GM12878 (cell line): ENCODE results near the gene KAT2B. TPM values are rescaled to one million over a fixed set of nuclear protein-coding genes. Genes with fewer than 3 reads are reported as not detected.

ENCODE experiments used
- ATAC-seq: fragments of 200-7000 bp; cut with Tn5 transposase; 3 replicates; pipeline ENCODE4 v1.9.1; 2020; ENCODE audit warnings: mild to moderate bottlenecking, moderate library complexity
- BruUV-seq: library from RNA; stranded (reverse); fragments of 400-500 nt; replicated peaks from 2 replicates; lab custom pipeline; 2021; lab: Mats Ljungman, UMichigan
- CTCF ChIA-PET: fragments of 300-600 bp; sonication (Branson Sonifier 250); formaldehyde crosslinking; extraction: SDS; loops from one replicate; lab custom pipeline; 2021; ENCODE audit warnings: inconsistent platforms; lab: Yijun Ruan, JAX
- POLR2A ChIA-PET: fragments of 350-600 bp; formaldehyde crosslinking; extraction: SDS; loops from one replicate; lab custom pipeline; 2021; ENCODE audit warnings: inconsistent platforms; lab: Charles Lee
- RAD21 ChIA-PET: fragments of 300-600 bp; sonication (Branson Sonifier 250); formaldehyde crosslinking; loops from one replicate; lab custom pipeline; 2023; ENCODE audit warnings: antibody characterized with exemption; ENCODE audit not compliant: unreplicated experiment; lab: Charles Lee
- SMC1A ChIA-PET: fragments of 300-600 bp; sonication (Branson Sonifier 250); formaldehyde crosslinking; loops from one replicate; lab custom pipeline; 2023; ENCODE audit not compliant: unreplicated experiment, uncharacterized antibody; lab: Charles Lee
- DNase-seq: peaks from one replicate; pipeline ENCODE4 v3.0.0-alpha.2; 2011; ENCODE audit warnings: low read depth, low spot score
- FAIRE-seq: peaks from 3 replicates; lab custom pipeline; 2011; peaks lifted over from hg19 to GRCh38; lab: Jason Lieb, UNC
- H2AFZ ChIP-seq: 2 replicates; pipeline ENCODE4 v1.6.0; 2011; ENCODE audit warnings: low read depth, low read length, control low read depth; ENCODE audit not compliant: control insufficient read depth
- H3K27ac ChIP-seq: 2 replicates; pipeline ENCODE4 v1.5.1; 2011; ENCODE audit warnings: control low read depth; ENCODE audit not compliant: control insufficient read depth, insufficient read depth
- H3K27me3 ChIP-seq, 2 experiments: replicated peaks in 1 of 2; 2 replicates each; pipeline versions ENCODE4 v1.6.0 to v1.6.1; 2011; ENCODE audit warnings: low read length in 1 of 2; ENCODE audit not compliant: control insufficient read depth in 2 of 2, insufficient read depth in 2 of 2
- H3K36me3 ChIP-seq, 2 experiments: 2 replicates each; pipeline ENCODE4 v1.5.1; 2011; ENCODE audit warnings: low read length in 1 of 2; ENCODE audit not compliant: control insufficient read depth in 2 of 2, insufficient read depth in 2 of 2
- H3K4me1 ChIP-seq: 2 replicates; pipeline ENCODE4 v1.6.1; 2011; ENCODE audit warnings: mild to moderate bottlenecking, low read length, moderate library complexity, mixed read lengths; ENCODE audit not compliant: control insufficient read depth, insufficient read depth
- H3K4me2 ChIP-seq: 2 replicates; pipeline ENCODE4 v1.6.0; 2011; ENCODE audit warnings: control low read depth; ENCODE audit not compliant: control insufficient read depth, insufficient read depth
- H3K4me3 ChIP-seq: fragments of 200-600 bp; sonication (generic); 2 replicates; pipeline ENCODE4 v1.5.1; 2016
- H3K79me2 ChIP-seq: 2 replicates; pipeline ENCODE4 v1.6.0; 2011; ENCODE audit warnings: low read length; ENCODE audit not compliant: control insufficient read depth, insufficient read depth
- H3K9ac ChIP-seq: 2 replicates; pipeline ENCODE4 v1.8.0; 2011; ENCODE audit warnings: low read length, control low read depth, mixed read lengths; ENCODE audit not compliant: control insufficient read depth, insufficient read depth
- H3K9me3 ChIP-seq: replicated peaks from 3 replicates; pipeline ENCODE4 v1.5.1; 2011; ENCODE audit warnings: mild to moderate bottlenecking, low read length; ENCODE audit not compliant: control insufficient read depth, insufficient read depth
- H4K20me1 ChIP-seq: 2 replicates; pipeline ENCODE4 v1.6.0; 2011; ENCODE audit not compliant: control insufficient read depth, insufficient read depth
- BCLAF1 ChIP-seq: fragments of 450-650 bp; IDR thresholded peaks from 2 replicates; pipeline ENCODE4 v1.6.1; 2017; ENCODE audit warnings: antibody characterized with exemption, mild to moderate bottlenecking, moderate library complexity
- CREM ChIP-seq: IDR thresholded peaks from 2 replicates; pipeline ENCODE4 v1.6.1; 2014; ENCODE audit warnings: antibody characterized with exemption, low read depth
- ELK1 ChIP-seq: IDR thresholded peaks from 2 replicates; pipeline ENCODE4 v1.6.1; 2012; ENCODE audit warnings: low read depth, low read length, improper control_type of control experiment
- GABPA ChIP-seq: IDR thresholded peaks from 2 replicates; pipeline ENCODE4 v1.6.1; 2014; ENCODE audit warnings: antibody characterized with exemption, low read depth, mild to moderate bottlenecking, inconsistent platforms
- IRF4 ChIP-seq: IDR thresholded peaks from 2 replicates; pipeline ENCODE4 v1.6.1; 2011; ENCODE audit warnings: low read depth, low read length
- KDM1A ChIP-seq: fragments of 200-600 bp; sonication (generic); IDR thresholded peaks from 2 replicates; pipeline ENCODE4 v1.6.1; 2016; ENCODE audit warnings: borderline replicate concordance
- MTA2 ChIP-seq: fragments of 450-650 bp; IDR thresholded peaks from 2 replicates; pipeline ENCODE4 v1.6.1; 2016; ENCODE audit warnings: low read depth, mild to moderate bottlenecking, moderate library complexity
- NFIC ChIP-seq: IDR thresholded peaks from 2 replicates; pipeline ENCODE4 v1.6.1; 2012; ENCODE audit warnings: low read depth, mild to moderate bottlenecking, inconsistent platforms, low read length, moderate library complexity
- NFXL1 ChIP-seq: fragments of 450-650 bp; IDR thresholded peaks from 2 replicates; pipeline ENCODE4 v1.6.1; 2017; ENCODE audit warnings: antibody characterized with exemption, mild to moderate bottlenecking, borderline replicate concordance
- NFYA ChIP-seq: IDR thresholded peaks from 2 replicates; pipeline ENCODE4 v1.6.1; 2011; ENCODE audit warnings: low read depth, mild to moderate bottlenecking, low read length, improper control_type of control experiment, borderline replicate concordance
- NKRF ChIP-seq: fragments of 450-650 bp; conservative IDR thresholded peaks from 2 replicates; pipeline ENCODE4 v1.6.1; 2017; ENCODE audit warnings: mild to moderate bottlenecking, moderate library complexity
- PAX5 ChIP-seq: IDR thresholded peaks from 2 replicates; pipeline ENCODE4 v1.6.1; 2011; ENCODE audit warnings: low read depth, low read length, borderline replicate concordance
- POLR2AphosphoS2 ChIP-seq: IDR thresholded peaks from 2 replicates; pipeline ENCODE4 v1.6.1; 2011; ENCODE audit warnings: low read depth, mild to moderate bottlenecking, low read length, improper control_type of control experiment, moderate library complexity
- RAD21 ChIP-seq: IDR thresholded peaks from 2 replicates; pipeline ENCODE4 v1.6.1; 2011; ENCODE audit warnings: mild to moderate bottlenecking, low read depth, low read length, moderate library complexity; ENCODE audit not compliant: insufficient read depth
- RAD51 ChIP-seq: fragments of 450-650 bp; IDR thresholded peaks from 2 replicates; pipeline ENCODE4 v1.6.1; 2016; ENCODE audit warnings: moderate library complexity, mild to moderate bottlenecking, inconsistent platforms
- RFX5 ChIP-seq: IDR thresholded peaks from 2 replicates; pipeline ENCODE4 v1.6.1; 2011; ENCODE audit warnings: low read depth, low read length, improper control_type of control experiment
- SMAD1 ChIP-seq: fragments of 450-650 bp; IDR thresholded peaks from 2 replicates; pipeline ENCODE4 v1.6.1; 2018; ENCODE audit warnings: mild to moderate bottlenecking, low read depth; ENCODE audit not compliant: partially characterized antibody
- TCF3 ChIP-seq: IDR thresholded peaks from 2 replicates; pipeline ENCODE4 v1.6.1; 2012; ENCODE audit warnings: low read depth, mild to moderate bottlenecking, low read length, borderline replicate concordance; ENCODE audit not compliant: insufficient read depth
- TCF7 ChIP-seq: IDR thresholded peaks from 2 replicates; pipeline ENCODE4 v1.6.1; 2014; ENCODE audit warnings: antibody characterized with exemption, borderline replicate concordance
- WGBS: methylation state at CpG from one replicate; pipeline ENCODE4 v1.1.6; 2016; ENCODE audit warnings: low lambda C conversion rate; ENCODE audit not compliant: insufficient replicate concordance, insufficient coverage; ENCODE audit errors: missing lambda C conversion rate; 5-methylcytosine and 5-hydroxymethylcytosine counted together
- in situ Hi-C: fragments of 300-500 bp; cut with MboI; formaldehyde crosslinking; loops from 9 replicates; pipeline ENCODE4 v1.14.3; 2018; ENCODE audit warnings: mixed read lengths
- intact Hi-C: fragments of 100-400 bp; cut with micrococcal nuclease; formaldehyde crosslinking; loops from one replicate; pipeline ENCODE4 v1.14.2; 2022; ENCODE audit not compliant: unreplicated experiment
- polyA plus RNA-seq, 11 experiments: library from polyadenylated mRNA; depleted of rRNA in 4 of 11; unstranded in 6 of 11; stranded (reverse) in 5 of 11; fragments of >200 nt; fragmentation: Nextera tagmentation in 4 of 11; fragmentation: Illumina TruSeq in 1 of 11; extraction: Ambion mirVana in 4 of 11; extraction: Trizol in 1 of 11; gene quantifications; 1 replicate in 1 of 11; 2 replicates in 10 of 11; pipeline versions ENCODE4 v1.2.1 to v1.2.3, GENCODE V29; 2011 to 2016; ENCODE audit warnings: inconsistent platforms in 2 of 11, missing spikeins in 2 of 11, low read depth in 1 of 11
- total RNA-seq, 4 experiments: library from RNA; depleted of rRNA in 3 of 4; stranded (reverse); fragments of >200 nt in 3 of 4; fragmentation: Illumina TruSeq in 1 of 4; extraction: Trizol in 1 of 4; gene quantifications; 2 replicates each; pipeline versions ENCODE4 v1.2.1 to v1.2.3, GENCODE V29; 2013 to 2021

KAT2B gene
- total and polyA plus RNA-seq, 10 of the 15 experiments (the other 5 are each of a cell fraction or from before 2014, with no cell fraction given), result 2.9 to 15.2 (median 10.2) TPM

- POLR2A ChIA-PET, result interaction anchor here (1.0 kb wide), 1 partner anchor 155 kb away, joined by 3 read pairs; no protein-coding TSS in a partner anchor
- TF ChIP-seq TCF7, result no peak
- no peak for TF ChIP-seq GABPA
- TF ChIP-seq NFIC, result no peak
- no peak for TF ChIP-seq RAD21
- TF ChIP-seq IRF4, result no peak
- TF ChIP-seq BCLAF1, result no peak
- TF ChIP-seq NKRF, result no peak
- TF ChIP-seq RAD51, result no peak
- no peak for TF ChIP-seq NFYA
- TF ChIP-seq POLR2AphosphoS2, result no peak
- no peak for TF ChIP-seq MTA2
- TF ChIP-seq NFXL1, result no peak
- TF ChIP-seq SMAD1, result no peak
- no peak for TF ChIP-seq CREM
- TF ChIP-seq PAX5, result no peak
- no peak for TF ChIP-seq TCF3
- TF ChIP-seq KDM1A, result no peak
- no peak for TF ChIP-seq RFX5
- no peak for TF ChIP-seq ELK1
- no peak overlapping the region for H3K27ac ChIP-seq
- H3K4me2 ChIP-seq, result no peak overlapping the region
- no TSS peak for BruUV-seq
- intact Hi-C loops, result no loop called here
- H3K9me3 ChIP-seq, result no peaks in the 10 kb centered on the region
- CTCF ChIA-PET, result no interaction called here
- RAD21 ChIA-PET, result no interaction called here
- no peaks in the 10 kb centered on the region for H3K27me3 ChIP-seq
- H3K79me2 ChIP-seq, result no peaks in the 10 kb centered on the region
- no peaks in the 10 kb centered on the region for H3K4me1 ChIP-seq
- no peak overlapping the region for H3K9ac ChIP-seq
- ATAC-seq (no peak), FAIRE-seq (no peak), DNase-seq (no peak)
- no peak overlapping the region for H3K4me3 ChIP-seq
- in situ Hi-C loops, result no loop called here
- SMC1A ChIA-PET, result no interaction called here
- no peaks in the 10 kb centered on the region for H3K36me3 ChIP-seq
- WGBS, result 78% methylated on average over 6 of the region's 7 CpGs
- no peaks in the 10 kb centered on the region for H4K20me1 ChIP-seq
- H2AFZ ChIP-seq, result no peak overlapping the region
Measured at GRCh38 chr3:20028905-20029331, 11.3 kb upstream of the KAT2B start.
